Esophagus squamous epithelium (tissue), 4 donors: ENCODE results near the gene CASP14.

Source experiments
- CTCF ChIP-seq, 6 experiments: fragments of 450-650 bp in 4 of 6; fragments of 200-600 bp in 2 of 6; sonication (generic) in 2 of 6; IDR thresholded peaks; one replicate each; pipeline ENCODE4 v1.5.1; 2016 to 2019; ENCODE audit warnings: antibody characterized with exemption in 6 of 6, mild to moderate bottlenecking in 4 of 6, moderate library complexity in 4 of 6
- POLR2A ChIP-seq, 4 donors: fragments of 450-650 bp; IDR thresholded peaks; one replicate each; pipeline ENCODE4 v1.6.1; 2017; ENCODE audit warnings: antibody characterized with exemption in 4 of 4, mild to moderate bottlenecking in 4 of 4, moderate library complexity in 3 of 4

GRCh38 chr19:15045506-15045905 lies 3.8 kb upstream of the CASP14 start:
- TF ChIP-seq CTCF (IDR thresholded peaks at IDR 0.05) (no peak), POLR2A (IDR thresholded peaks at IDR 0.05) (no peak)
